Common myeloid progenitor, CD34-positive (primary cell): ENCODE results near the gene SAMMSON.

Experiments used
- CTCF ChIA-PET: fragments of 350-600 bp; sonication (Branson Sonifier 250); formaldehyde crosslinking; loops from one replicate; lab custom pipeline; 2021; ENCODE audit warnings: antibody characterized with exemption; lab: Charles Lee
- POLR2A ChIA-PET: fragments of 350-600 bp; sonication (Branson Sonifier 250); formaldehyde crosslinking; loops from one replicate; lab custom pipeline; 2021; ENCODE audit warnings: antibody characterized with exemption; lab: Charles Lee
- DNase-seq, 3 donors: peaks; one replicate each; pipeline versions ENCODE4 v3.0.0 to v3.0.0-alpha.2; 2013
- H3K27ac ChIP-seq, 2 experiments: 1 replicate in 1 of 2; 2 replicates in 1 of 2; pipeline ENCODE4 v1.7.0; 2013; ENCODE audit warnings: inconsistent platforms in 2 of 2, low read length in 2 of 2, mild to moderate bottlenecking in 2 of 2, low read depth in 1 of 2, moderate library complexity in 1 of 2; ENCODE audit not compliant: severe bottlenecking in 2 of 2, insufficient read depth in 1 of 2, poor library complexity in 1 of 2
- H3K27me3 ChIP-seq, 5 experiments: replicated peaks in 2 of 5; 1 replicate in 3 of 5; 2 replicates in 2 of 5; pipeline versions ENCODE4 v1.6.1 to v1.7.0; 2013; ENCODE audit warnings: low read length in 4 of 5, mild to moderate bottlenecking in 2 of 5, moderate library complexity in 2 of 5, inconsistent platforms in 1 of 5; ENCODE audit not compliant: insufficient read depth in 5 of 5, control insufficient read depth in 4 of 5
- H3K36me3 ChIP-seq, 4 experiments: 1 replicate in 2 of 4; 2 replicates in 2 of 4; pipeline versions ENCODE4 v1.6.1 to v1.7.0; 2013; ENCODE audit warnings: low read length in 3 of 4, control low read depth in 1 of 4, mild to moderate bottlenecking in 1 of 4; ENCODE audit not compliant: control insufficient read depth in 4 of 4, insufficient read depth in 4 of 4
- H3K4me1 ChIP-seq, 4 experiments: 1 replicate in 3 of 4; 2 replicates in 1 of 4; pipeline versions ENCODE4 v1.6.1 to v1.7.1; 2013; ENCODE audit warnings: low read length in 3 of 4, mild to moderate bottlenecking in 3 of 4, control low read depth in 1 of 4, inconsistent platforms in 1 of 4, moderate library complexity in 1 of 4; ENCODE audit not compliant: control insufficient read depth in 4 of 4, insufficient read depth in 4 of 4; ENCODE audit errors: control extremely low read depth in 1 of 4
- H3K4me3 ChIP-seq, 7 experiments: 1 replicate in 4 of 7; 2 replicates in 3 of 7; pipeline versions ENCODE4 v1.5.1 to v1.7.0; 2013; ENCODE audit warnings: mild to moderate bottlenecking in 7 of 7, low read length in 6 of 7, moderate library complexity in 6 of 7, inconsistent platforms in 2 of 7, low read depth in 2 of 7, control low read depth in 1 of 7; ENCODE audit not compliant: insufficient read depth in 4 of 7, control insufficient read depth in 1 of 7; ENCODE audit errors: extremely low read depth in 1 of 7
- H3K9me3 ChIP-seq, 5 experiments: 1 replicate in 4 of 5; 2 replicates in 1 of 5; pipeline versions ENCODE4 v1.6.1 to v1.7.1; 2013; ENCODE audit warnings: low read length in 4 of 5, mild to moderate bottlenecking in 2 of 5, inconsistent platforms in 1 of 5, low read depth in 1 of 5, moderate library complexity in 1 of 5; ENCODE audit not compliant: control insufficient read depth in 4 of 5, insufficient read depth in 2 of 5; ENCODE audit errors: control extremely low read depth in 1 of 5
- WGBS: methylation state at CpG from one replicate; pipeline ENCODE4 v1.1.5; 2013; ENCODE audit not compliant: insufficient coverage; 5-methylcytosine and 5-hydroxymethylcytosine counted together

SAMMSON gene

DNA sequence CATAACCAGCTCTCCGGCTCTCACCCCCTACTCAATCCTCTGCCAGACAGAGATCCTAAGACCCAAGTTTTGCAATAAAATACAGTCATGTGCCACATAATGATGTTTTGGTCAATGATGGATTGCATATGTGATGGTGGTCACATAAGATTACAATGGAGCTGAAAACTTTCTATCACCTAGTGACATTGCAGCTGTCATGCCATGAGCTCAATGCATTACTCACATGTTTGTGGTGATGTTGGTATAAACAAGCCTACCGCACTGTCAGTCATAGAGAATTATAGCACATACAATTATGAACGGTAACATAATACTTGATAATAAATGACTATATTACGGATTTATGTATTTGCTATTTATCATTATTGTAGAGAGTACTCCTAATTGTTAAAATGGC, 26.9 kb upstream of the SAMMSON start:
- ChIA-PET POLR2A (no interaction called here), CTCF (interaction anchor here (1.2 kb wide), 1 partner anchor 30 kb away, joined by 5 read pairs; no protein-coding TSS in a partner anchor)
- Histone ChIP-seq H3K27ac (no peak overlapping the region), H3K36me3 (no peaks in the 10 kb centered on the region), H3K27me3 (no peaks in the 10 kb centered on the region), H3K9me3 (peaks cover 0 to 6% (median 0%) of the 10 kb centered on the region in 5 experiments), H3K4me3 (no peak overlapping the region), H3K4me1 (peaks cover 0 to 6% (median 0%) of the 10 kb centered on the region in 4 experiments)
- no peak for DNase-seq
- WGBS: no CpG with 5 or more reads among the region's 4 CpGs

DNA sequence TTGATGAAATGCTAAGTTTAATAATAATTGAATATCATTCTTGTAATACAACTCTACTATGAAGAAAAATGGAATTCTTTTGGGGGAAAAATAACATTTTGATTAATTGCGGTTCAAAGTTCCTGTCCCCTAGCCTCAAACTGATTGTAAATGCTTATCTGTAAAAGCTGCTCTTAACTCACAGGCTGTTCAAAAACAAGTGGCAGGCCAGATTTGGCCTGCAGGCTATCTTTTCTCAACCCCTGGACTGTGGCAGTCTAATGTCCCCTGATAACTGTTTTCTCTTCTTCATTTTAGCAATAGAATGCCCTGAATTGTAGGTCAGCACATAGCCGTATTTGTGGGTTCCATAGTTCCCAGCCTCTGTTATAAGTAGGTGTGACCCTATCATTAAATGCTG, 23.5 kb upstream of the SAMMSON start:
- Histone ChIP-seq H3K27ac (no peak overlapping the region), H3K36me3 (no peaks in the 10 kb centered on the region), H3K4me3 (no peak overlapping the region), H3K27me3 (no peaks in the 10 kb centered on the region), H3K4me1 (peaks cover 0 to 3% (median 0%) of the 10 kb centered on the region in 4 experiments), H3K9me3 (peaks cover 0 to 24% (median 5%) of the 10 kb centered on the region in 5 experiments)
- ChIA-PET CTCF (no interaction called here), POLR2A (no interaction called here)
- DNase-seq: no peak
- WGBS: 89% methylated on average over 1 of the region's 2 CpGs

DNA sequence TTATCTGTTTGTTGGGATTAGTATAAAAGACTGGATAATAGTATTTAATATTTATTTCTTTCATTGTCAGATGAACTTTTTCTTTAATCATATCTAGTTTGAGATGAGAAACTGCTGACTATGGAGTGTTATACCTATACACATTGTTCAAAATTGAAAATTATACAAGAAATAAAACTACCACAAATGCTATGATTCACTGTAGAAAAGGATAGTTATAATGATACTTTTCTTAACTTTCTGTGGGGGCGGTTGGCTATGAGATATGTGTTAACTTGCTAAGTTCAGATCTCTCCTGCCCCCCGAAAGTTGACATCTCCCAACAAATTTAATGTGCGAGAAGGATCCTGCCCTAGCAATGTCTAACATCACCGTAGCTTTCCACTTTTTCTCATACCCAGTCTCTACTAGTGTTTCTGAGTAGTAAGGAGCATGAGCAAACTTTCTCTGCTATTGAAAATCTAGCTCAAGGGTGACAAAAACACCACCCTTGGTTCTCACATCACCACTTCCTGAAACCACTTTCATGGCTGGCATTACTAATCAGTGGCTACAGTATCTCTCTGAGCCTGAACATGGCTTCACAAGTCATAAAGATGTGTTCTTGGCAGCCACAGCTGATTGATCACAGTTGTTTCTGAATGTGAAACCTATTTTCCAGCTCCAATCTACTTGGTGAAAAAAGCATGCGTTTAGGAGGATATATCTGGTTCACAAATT, 15.8 kb upstream of the SAMMSON start:
- POLR2A ChIA-PET: no interaction called here
- CTCF ChIA-PET: no interaction called here

GRCh38 chr3:69985266-69985665, 14.3 kb upstream of the SAMMSON start:
- POLR2A ChIA-PET: no interaction called here
- H3K27ac ChIP-seq: no peak overlapping the region
- H3K36me3 ChIP-seq: no peaks in the 10 kb centered on the region
- H3K4me1 ChIP-seq: no peaks in the 10 kb centered on the region
- no peak overlapping the region for H3K4me3 ChIP-seq
- H3K9me3 ChIP-seq: peaks cover 0 to 2% (median 0%) of the 10 kb centered on the region in 5 experiments
- DNase-seq: no peak
- 100% methylated on average over 4 of the region's 4 CpGs for WGBS
- H3K27me3 ChIP-seq: no peaks in the 10 kb centered on the region
- CTCF ChIA-PET: interaction anchor here (1.6 kb wide), 1 partner anchor 110 kb away, joined by 3 read pairs; no protein-coding TSS in a partner anchor

More for the DNA sequence above, 15.8 kb upstream of the SAMMSON start:
- Histone ChIP-seq H3K4me3 (no peak overlapping the region), H3K27ac (no peak overlapping the region), H3K27me3 (no peaks in the 10 kb centered on the region), H3K9me3 (peaks cover 0 to 10% (median 2%) of the 10 kb centered on the region in 5 experiments), H3K4me1 (no peaks in the 10 kb centered on the region), H3K36me3 (no peaks in the 10 kb centered on the region)
- no peak for DNase-seq
- 100% methylated on average over 3 of the region's 5 CpGs for WGBS

DNA sequence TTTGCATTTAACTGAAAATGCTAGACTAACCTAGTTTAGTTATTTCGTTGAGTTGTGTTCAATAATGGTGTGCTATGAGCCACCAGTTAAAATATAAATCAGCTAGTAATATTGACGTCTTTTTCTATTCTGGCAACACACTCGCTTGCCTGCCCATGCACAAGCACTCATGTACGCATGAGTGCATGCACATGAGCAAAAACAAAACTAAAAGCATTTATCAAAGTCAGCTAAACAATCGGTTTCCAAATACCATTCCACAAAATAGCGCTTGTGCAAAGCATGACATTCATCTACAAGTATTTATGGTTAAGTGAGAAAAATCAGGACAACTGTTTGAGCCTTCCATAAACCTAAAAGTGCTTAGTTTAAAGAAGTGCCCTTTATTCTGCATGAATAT, 13.1 kb upstream of the SAMMSON start:
- no peaks in the 10 kb centered on the region for H3K36me3 ChIP-seq
- H3K4me1 ChIP-seq: no peaks in the 10 kb centered on the region
- no peak overlapping the region for H3K4me3 ChIP-seq
- ChIA-PET CTCF (no interaction called here), POLR2A (no interaction called here)
- H3K27me3 ChIP-seq: no peaks in the 10 kb centered on the region
- WGBS: 100% methylated on average over 3 of the region's 6 CpGs
- DNase-seq: no peak
- H3K9me3 ChIP-seq: no peaks in the 10 kb centered on the region
- H3K27ac ChIP-seq: no peak overlapping the region

- no peak for DNase-seq
- CTCF ChIA-PET: no interaction called here
- WGBS: 100% methylated on average over 4 of the region's 6 CpGs
- Histone ChIP-seq H3K9me3 (no peaks in the 10 kb centered on the region), H3K27ac (no peak overlapping the region), H3K27me3 (no peaks in the 10 kb centered on the region), H3K4me3 (no peak overlapping the region), H3K4me1 (no peaks in the 10 kb centered on the region), H3K36me3 (no peaks in the 10 kb centered on the region)
- POLR2A ChIA-PET: no interaction called here
Observed at GRCh38 chr3:69987833-69988232, 11.7 kb upstream of the SAMMSON start.

- ChIA-PET CTCF (no interaction called here), POLR2A (no interaction called here)
- H3K4me1 ChIP-seq: no peaks in the 10 kb centered on the region
- H3K9me3 ChIP-seq: no peaks in the 10 kb centered on the region
- H3K27ac ChIP-seq: no peak overlapping the region
- H3K4me3 ChIP-seq: no peak overlapping the region
- H3K36me3 ChIP-seq: no peaks in the 10 kb centered on the region
- DNase-seq: no peak
- 94% methylated on average over 3 of the region's 4 CpGs for WGBS
- H3K27me3 ChIP-seq: no peaks in the 10 kb centered on the region
Observed at GRCh38 chr3:69993757-69994156, 5.8 kb upstream of the SAMMSON start.
